ENCODE results near the gene SUSD6. TPM values are rescaled to one million over a fixed set of nuclear protein-coding genes. Genes with fewer than 3 reads are reported as not detected.

Gene SUSD6
- total and polyA plus RNA-seq, 9 of the 15 experiments (the other 6 are each of a cell fraction or from before 2014, with no cell fraction given): 2.9 to 20.7 (median 5.6) TPM

DNA sequence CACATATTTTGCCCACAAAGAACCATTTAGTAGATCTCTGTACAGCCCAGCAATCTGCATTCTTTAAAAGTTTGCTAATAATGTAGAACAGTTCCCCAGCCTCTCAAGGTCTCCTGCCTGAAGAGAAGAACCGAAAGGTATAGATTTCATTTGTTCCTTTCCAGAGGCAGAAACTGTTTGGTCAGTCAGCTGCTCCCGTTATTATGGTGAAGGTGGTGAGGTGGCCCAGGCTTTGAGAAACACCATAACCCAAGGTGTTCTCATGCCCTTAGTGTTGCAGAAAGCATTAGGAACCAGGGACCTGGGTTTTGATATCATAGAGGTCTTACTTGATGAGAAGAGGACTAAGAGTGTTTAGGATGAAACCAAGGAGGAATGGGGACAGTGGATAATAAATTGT is 65.3 kb downstream of the SUSD6 start:
- WGBS (ENCODE audit: insufficient coverage, low coverage, missing lambda C conversion rate): 96% methylated on average over 2 of the region's 2 CpGs
- in situ Hi-C loops (cut with MboI): no loop called here
- ChIA-PET CTCF (ENCODE audit: low intra/inter-chr PET ratio) (no interaction called here), POLR2A (no interaction called here)
- DNase-seq (ENCODE audit: extremely low read depth in 1 of 4, low spot score in 3 of 4): no peak
- FAIRE-seq: no peak
- H3K9me1 ChIP-seq (ENCODE audit: control insufficient read depth, insufficient read depth, low read length): no peaks in the 10 kb centered on the region
- no peak overlapping the region for H3K9ac ChIP-seq (ENCODE audit: insufficient read depth in 1 of 2, low read depth in 2 of 2, low read length in 2 of 2)
- H3K79me2 ChIP-seq (ENCODE audit: control insufficient read depth, insufficient read depth, low read length): peaks cover 52% of the 10 kb centered on the region
- no TSS peak for BruUV-seq (replicated peaks)
- H3K4me2 ChIP-seq (ENCODE audit: insufficient read depth, low read length): no peak overlapping the region
- no peaks in the 10 kb centered on the region for H3K27me3 ChIP-seq (ENCODE audit: control insufficient read depth in 2 of 2, insufficient read depth in 2 of 2, low read length in 2 of 2)
- H3K36me3 ChIP-seq (ENCODE audit: control insufficient read depth, insufficient read depth, low read length): no peaks in the 10 kb centered on the region; the same call in 2 of the 3 replicates
- no peak for ATAC-seq
- no peak overlapping the region for H3K4me3 ChIP-seq
- intact Hi-C loops (cut with micrococcal nuclease): no loop called here
- H3K4me1 ChIP-seq (replicated peaks in 1 of 2; ENCODE audit: control insufficient read depth in 2 of 2, insufficient read depth in 2 of 2, low read length in 2 of 2): no peaks in the 10 kb centered on the region; a peak in 1 of 5 replicates
- H4K20me1 ChIP-seq (replicated peaks; ENCODE audit: control insufficient read depth, insufficient read depth, low read length): peaks cover 4% of the 10 kb centered on the region; the same call in 1 of the 2 replicates
- H3K27ac ChIP-seq (ENCODE audit: extremely low read depth, low read depth, low read length): no peak overlapping the region
- no peak overlapping the region for H2AFZ ChIP-seq (ENCODE audit: low read depth, low read length)
- H3K9me3 ChIP-seq (replicated peaks; ENCODE audit: control insufficient read depth, insufficient read depth, low read depth, low read length): no peaks in the 10 kb centered on the region
- no peak for TF ChIP-seq CC2D1A (IDR thresholded peaks at IDR 0.05)
- no peak for TF ChIP-seq SMARCA4 (IDR thresholded peaks at IDR 0.05)
- TF ChIP-seq RNF2 (IDR thresholded peaks at IDR 0.05): no peak
- TF ChIP-seq PYGO2 (tag; IDR thresholded peaks at IDR 0.05): no peak
- no peak for TF ChIP-seq NFRKB (IDR thresholded peaks at IDR 0.05; ENCODE audit: low read depth)
- no peak for TF ChIP-seq SNAPC5 (CRISPR knock-in tag; IDR thresholded peaks at IDR 0.05)
- no peak for TF ChIP-seq EWSR1 (IDR thresholded peaks at IDR 0.05; ENCODE audit: borderline replicate concordance, low read depth, partially characterized antibody)
- TF ChIP-seq NFYB (IDR thresholded peaks at IDR 0.05; ENCODE audit: extremely low read depth, insufficient read length): no peak
- no peak for TF ChIP-seq CUX1 (CRISPR knock-in tag; IDR thresholded peaks at IDR 0.05)
- TF ChIP-seq ELK1 (CRISPR knock-in tag; IDR thresholded peaks at IDR 0.05): no peak
- TF ChIP-seq ZNF408 (CRISPR knock-in tag; IDR thresholded peaks at IDR 0.05; ENCODE audit: low read depth): no peak
- TF ChIP-seq PCBP1 (IDR thresholded peaks at IDR 0.05; ENCODE audit: low read depth, low read length, poor library complexity, severe bottlenecking): no peak
- TF ChIP-seq ZBED1 (IDR thresholded peaks at IDR 0.05): no peak
- no peak for TF ChIP-seq ZC3H8 (IDR thresholded peaks at IDR 0.05)
- TF ChIP-seq KDM5B (IDR thresholded peaks at IDR 0.05; ENCODE audit: insufficient replicate concordance, low read depth, low read length): no peak
- TF ChIP-seq ZNF280A (IDR thresholded peaks at IDR 0.05; ENCODE audit: low read depth, partially characterized antibody): no peak
- TF ChIP-seq SRSF7 (optimal IDR thresholded peaks at IDR 0.05; ENCODE audit: low read depth, low read length): no peak
